Measurements from ENCODE around the gene IRAK1. TPM values are rescaled to one million over a fixed set of nuclear protein-coding genes. Genes with fewer than 3 reads are reported as not detected.

Gene IRAK1
- total RNA-seq, 2 donors from 2014 or later: 51.6 to 105 TPM

- Histone ChIP-seq H3K4me1 (peaks cover 21% of the 10 kb centered on the region), H3K36me3 (replicated peaks in 1 of 2; ENCODE audit: insufficient read depth in 1 of 2, low read depth in 2 of 2) (no peaks in the 10 kb centered on the region), H3K27me3 (no peaks in the 10 kb centered on the region), H3K27ac (no peak overlapping the region), H3K4me3 (no peak overlapping the region), H3K9me3 (no peaks in the 10 kb centered on the region)
- DNase-seq (no peak), ATAC-seq (no peak)
- 95 to 99% methylated on average over 3 to 14 of the region's 20 CpGs for WGBS, 2 donors
- intact Hi-C loops (cut with DNase I): no loop called here
- TF ChIP-seq POLR2A (IDR thresholded peaks at IDR 0.05): no peak
- no peak for TF ChIP-seq CTCF (IDR thresholded peaks at IDR 0.05)
Measured at GRCh38 chrX:154006947-154007346, 12.8 kb downstream of the IRAK1 start.

GRCh38 chrX:154004315-154004714, 15.4 kb downstream of the IRAK1 start:
- TF ChIP-seq POLR2A (IDR thresholded peaks at IDR 0.05): no peak
- Histone ChIP-seq H3K27me3 (no peaks in the 10 kb centered on the region), H3K9me3 (no peaks in the 10 kb centered on the region), H3K27ac (no peak overlapping the region), H3K36me3 (replicated peaks in 1 of 2; ENCODE audit: insufficient read depth in 1 of 2, low read depth in 2 of 2) (no peaks in the 10 kb centered on the region), H3K4me3 (no peak overlapping the region), H3K4me1 (peaks cover 3% of the 10 kb centered on the region)
- DNase-seq: no peak
- intact Hi-C loops (cut with DNase I): no loop called here
- no peak for ATAC-seq
- WGBS, 2 donors: 82 to 90% methylated on average over 10 to 11 of the region's 11 CpGs

GRCh38 chrX:154002215-154002719, 17.4 kb downstream of the IRAK1 start:
- no peaks in the 10 kb centered on the region for H3K9me3 ChIP-seq

GRCh38 chrX:154000051-154000450, 19.7 kb downstream of the IRAK1 start:
- Histone ChIP-seq H3K4me3 (no peak overlapping the region), H3K36me3 (replicated peaks in 1 of 2; ENCODE audit: insufficient read depth in 1 of 2, low read depth in 2 of 2) (no peaks in the 10 kb centered on the region), H3K27me3 (no peaks in the 10 kb centered on the region), H3K27ac (no peak overlapping the region), H3K9me3 (no peaks in the 10 kb centered on the region), H3K4me1 (peaks cover 3% of the 10 kb centered on the region)
- ATAC-seq: no peak
- intact Hi-C loops (cut with DNase I): no loop called here
- 57% methylated on average over 3 to 4 of the region's 5 CpGs for WGBS, 2 donors
- TF ChIP-seq CTCF (IDR thresholded peaks at IDR 0.05) (no peak), POLR2A (IDR thresholded peaks at IDR 0.05) (no peak)
- DNase-seq: no peak

More at GRCh38 chrX:154002215-154002719, 17.4 kb downstream of the IRAK1 start:
- WGBS, 2 donors: 57 to 73% methylated on average over 5 to 12 of the region's 17 CpGs
- ATAC-seq (peak; percentile 50), DNase-seq (peak in 1 of 4 donors; percentile 51)
- Histone ChIP-seq H3K27me3 (no peaks in the 10 kb centered on the region), H3K4me3 (no peak overlapping the region), H3K27ac (peak overlapping the region in 2 of 4 donors; percentile 36 to 53), H3K4me1 (peaks cover 3% of the 10 kb centered on the region), H3K36me3 (replicated peaks in 1 of 2; ENCODE audit: insufficient read depth in 1 of 2, low read depth in 2 of 2) (no peaks in the 10 kb centered on the region)
- TF ChIP-seq POLR2A (IDR thresholded peaks at IDR 0.05): no peak
- TF ChIP-seq CTCF (IDR thresholded peaks at IDR 0.05): no peak
- intact Hi-C loops (cut with DNase I): no loop called here

GRCh38 chrX:153999359-154000037, 20.2 kb downstream of the IRAK1 start:
- Histone ChIP-seq H3K36me3 (replicated peaks in 1 of 2; ENCODE audit: insufficient read depth in 1 of 2, low read depth in 2 of 2) (no peaks in the 10 kb centered on the region), H3K27ac (no peak overlapping the region), H3K4me3 (no peak overlapping the region), H3K4me1 (peaks cover 3% of the 10 kb centered on the region), H3K9me3 (no peaks in the 10 kb centered on the region), H3K27me3 (no peaks in the 10 kb centered on the region)
- TF ChIP-seq POLR2A (IDR thresholded peaks at IDR 0.05) (no peak), CTCF (IDR thresholded peaks at IDR 0.05) (no peak)
- DNase-seq (no peak), ATAC-seq (no peak)
- 44 to 47% methylated on average over 2 to 18 of the region's 19 CpGs for WGBS, 2 donors
- intact Hi-C loops (cut with DNase I): no loop called here

All from body of pancreas (tissue), 4 donors.